HG02852 (cell line): ENCODE measurements around the gene ZNF740.

Experiments
- ATAC-seq: cut with Tn5 transposase; IDR thresholded peaks from one replicate; pipeline ENCODE4 v1.9.1; 2021; ENCODE audit warnings: mild to moderate bottlenecking, moderate library complexity; ENCODE audit not compliant: unreplicated experiment

Gene ZNF740

DNA sequence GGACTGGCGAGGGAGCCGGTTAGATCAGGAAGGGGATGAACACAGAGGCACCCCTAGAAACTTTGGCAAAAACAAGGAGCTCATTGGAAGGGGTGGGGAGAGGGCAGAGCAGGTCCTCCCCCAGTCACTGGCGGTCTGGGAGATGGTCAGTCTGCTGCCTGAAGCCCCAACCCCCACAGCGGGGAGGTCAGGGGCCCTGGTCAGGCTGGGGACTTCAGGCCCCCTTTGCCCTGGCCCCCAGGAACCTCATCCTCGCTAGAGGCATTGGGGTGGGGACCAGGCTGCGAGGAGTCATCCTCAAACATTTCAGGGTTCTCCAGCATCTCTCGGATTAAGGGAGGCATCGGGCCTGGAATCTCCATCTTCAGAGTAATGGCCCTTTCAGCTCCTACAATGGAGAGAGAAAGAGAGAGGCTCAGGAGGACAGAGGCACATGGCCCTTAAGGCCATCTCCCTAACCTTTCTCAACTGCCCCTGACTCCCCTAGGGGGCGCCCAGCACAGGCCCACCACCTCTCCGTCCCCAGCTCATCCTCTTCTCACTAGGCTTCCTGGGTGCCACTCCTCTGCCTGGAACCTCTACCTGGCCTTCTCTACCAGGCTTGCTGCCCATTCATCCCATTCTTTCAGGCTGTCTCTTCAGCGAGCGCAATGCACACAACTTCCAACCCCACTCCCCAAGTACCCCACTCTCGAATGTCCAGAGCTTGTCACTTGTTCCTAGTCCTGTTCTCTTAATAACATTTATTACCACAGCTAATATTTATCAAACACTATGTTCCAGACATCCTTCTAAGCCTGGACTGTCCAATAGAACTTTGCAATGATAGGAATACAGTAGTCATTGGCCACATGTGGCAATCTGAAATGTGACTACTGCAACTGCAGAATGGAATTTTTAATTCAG is 31.2 kb downstream of the ZNF740 start:
- no peak for ATAC-seq

DNA sequence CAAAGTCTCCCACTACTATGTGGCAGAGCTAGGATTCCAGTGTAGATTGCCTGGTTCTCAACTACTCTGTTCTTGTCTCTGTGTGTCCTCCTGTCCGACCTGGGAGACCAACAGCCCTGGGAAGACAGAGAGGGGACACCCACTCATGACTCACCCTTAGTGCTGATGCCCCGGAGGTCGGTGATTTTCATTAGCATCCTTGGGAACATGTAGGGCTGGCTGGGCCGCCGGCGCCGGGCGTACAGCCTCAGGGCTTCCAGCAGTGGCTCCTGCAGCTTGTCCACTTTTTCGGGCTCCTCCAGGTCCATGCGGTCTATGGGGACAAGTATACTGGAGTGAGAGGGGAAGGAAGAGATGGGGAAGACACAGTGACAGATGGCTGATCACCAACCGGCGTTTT is 32.4 kb downstream of the ZNF740 start:
- no peak for ATAC-seq

- no peak for ATAC-seq
Measured at GRCh38 chr12:53213348-53213747, 32.8 kb downstream of the ZNF740 start.

- ATAC-seq, result no peak
Measured at GRCh38 chr12:53214221-53214620, 33.7 kb downstream of the ZNF740 start.

- ATAC-seq, result no peak
Measured at GRCh38 chr12:53214687-53215455, 34.3 kb downstream of the ZNF740 start.

DNA sequence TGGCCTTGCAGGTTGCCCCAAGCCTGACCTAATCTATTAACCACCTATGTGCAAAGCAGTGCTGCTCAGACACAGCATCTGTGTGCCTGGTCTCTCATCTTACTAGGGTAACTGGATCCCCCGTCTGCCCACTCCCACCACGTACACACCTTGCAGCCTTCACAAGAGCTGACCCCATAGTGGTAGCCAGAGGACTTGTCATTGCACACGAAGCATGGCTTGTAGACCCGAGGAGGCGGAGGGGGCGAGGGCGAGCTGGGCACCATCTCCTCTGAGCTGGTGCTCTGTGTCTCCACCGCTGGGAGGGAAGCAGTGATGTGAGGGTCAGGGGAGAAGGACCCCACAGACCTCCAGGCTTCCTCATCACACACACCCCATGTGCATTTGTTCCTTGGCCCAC is 35.0 kb downstream of the ZNF740 start:
- no peak for ATAC-seq

DNA sequence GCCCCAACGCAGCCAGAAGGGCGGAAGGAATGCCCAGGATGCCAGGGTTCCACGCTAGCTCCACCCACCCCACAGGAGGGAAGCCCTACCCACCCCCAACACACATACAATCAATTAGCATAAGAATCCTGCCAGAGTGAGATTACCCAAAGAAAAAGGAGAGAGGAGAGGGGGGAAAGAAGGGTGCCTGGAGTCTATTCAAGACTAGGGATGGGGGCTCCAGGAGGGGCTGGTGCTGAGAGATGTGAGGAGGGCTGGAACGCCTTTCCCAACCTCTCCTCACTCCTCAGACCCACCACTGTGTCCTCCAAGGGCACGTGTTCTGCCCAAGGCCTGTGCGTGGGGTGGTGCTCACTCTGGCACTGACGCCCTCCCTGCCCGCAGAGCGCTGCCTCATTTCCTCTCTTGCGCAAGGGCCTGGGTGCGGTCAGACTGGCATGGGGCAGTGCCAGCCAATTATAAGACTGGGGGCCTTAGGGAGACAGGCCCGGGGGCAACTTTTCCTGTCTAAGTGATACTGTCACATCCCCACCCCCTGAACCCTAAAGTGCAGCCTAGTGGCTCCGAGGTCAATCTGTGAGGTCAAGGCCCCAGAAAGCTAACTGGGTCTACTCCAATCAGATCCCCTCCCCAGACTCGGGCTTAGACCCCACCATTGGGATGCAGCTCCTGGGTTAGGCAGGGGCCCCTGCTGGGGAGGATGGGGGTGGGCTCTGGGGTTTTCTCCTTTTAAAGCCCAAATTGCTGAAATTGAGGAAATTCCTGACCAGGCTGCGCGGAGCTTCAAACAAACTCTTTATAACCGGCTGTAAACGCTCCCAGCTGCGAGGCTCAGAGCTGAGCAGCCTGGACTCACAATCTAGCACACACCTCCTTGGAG is 36.8 kb downstream of the ZNF740 start:
- no peak for ATAC-seq

DNA sequence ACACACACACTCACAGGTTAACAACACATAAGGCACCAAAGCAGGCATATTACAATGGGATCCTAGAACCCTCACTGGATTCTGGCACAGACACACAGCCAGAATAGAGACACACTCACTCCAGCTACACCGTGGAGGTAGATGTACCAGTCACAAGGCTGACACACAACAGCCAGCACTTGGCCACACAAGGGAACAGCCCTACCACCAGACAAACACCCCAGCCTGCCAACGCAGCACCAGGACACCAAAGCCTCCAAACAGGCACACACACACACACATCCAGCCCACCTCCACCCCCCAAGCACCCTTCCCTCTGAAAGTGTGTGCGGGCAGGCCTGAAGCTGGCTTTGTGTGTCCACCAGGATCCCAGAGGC is 37.4 kb downstream of the ZNF740 start:
- no peak for ATAC-seq

DNA sequence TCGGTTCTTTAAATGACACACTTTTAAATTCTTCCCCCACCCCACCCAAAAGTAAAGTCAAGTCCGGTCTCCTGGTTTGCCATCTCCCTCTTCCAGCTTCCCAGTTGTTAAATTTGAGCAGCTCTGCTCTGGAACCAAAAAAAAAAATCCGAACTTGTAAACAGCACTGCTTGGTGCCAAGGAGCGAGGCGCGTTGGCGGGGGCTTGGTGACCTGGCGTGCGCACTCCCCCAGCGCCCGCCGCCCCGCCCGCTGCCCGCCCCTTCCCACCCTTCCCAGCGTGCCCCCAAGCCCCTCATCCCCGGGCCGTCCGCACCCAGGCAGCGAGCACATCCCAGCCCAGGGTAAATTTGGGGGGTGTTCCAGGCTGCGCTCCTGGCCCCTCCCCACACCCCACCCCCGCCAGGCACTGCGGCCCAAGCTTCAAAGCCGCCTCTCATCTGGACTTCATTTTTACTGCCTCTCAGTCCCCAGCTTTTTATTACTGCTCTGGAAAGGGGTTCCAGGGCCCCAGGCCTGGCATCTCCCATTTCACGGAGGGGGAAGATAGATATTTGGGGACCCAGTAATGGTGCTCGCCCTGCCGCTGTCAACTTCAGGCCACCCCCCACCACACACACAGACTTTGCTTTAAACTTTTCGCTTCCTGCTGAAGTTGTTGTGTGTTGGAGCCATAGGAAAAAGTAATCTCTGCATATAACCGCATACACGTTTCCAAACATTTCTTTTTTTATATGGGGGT is 38.2 kb downstream of the ZNF740 start:
- ATAC-seq, result no peak

- peak; percentile 31 for ATAC-seq
Measured at GRCh38 chr12:53219292-53219955, 38.9 kb downstream of the ZNF740 start.

GRCh38 chr12:53219956-53220693 is 39.6 kb downstream of the ZNF740 start:
- ATAC-seq, result peak; percentile 31

- ATAC-seq, result peak; percentile 48
Measured at GRCh38 chr12:53220694-53221202, 40.2 kb downstream of the ZNF740 start.

GRCh38 chr12:53221203-53222080 is 40.9 kb downstream of the ZNF740 start:
- ATAC-seq, result no peak

DNA sequence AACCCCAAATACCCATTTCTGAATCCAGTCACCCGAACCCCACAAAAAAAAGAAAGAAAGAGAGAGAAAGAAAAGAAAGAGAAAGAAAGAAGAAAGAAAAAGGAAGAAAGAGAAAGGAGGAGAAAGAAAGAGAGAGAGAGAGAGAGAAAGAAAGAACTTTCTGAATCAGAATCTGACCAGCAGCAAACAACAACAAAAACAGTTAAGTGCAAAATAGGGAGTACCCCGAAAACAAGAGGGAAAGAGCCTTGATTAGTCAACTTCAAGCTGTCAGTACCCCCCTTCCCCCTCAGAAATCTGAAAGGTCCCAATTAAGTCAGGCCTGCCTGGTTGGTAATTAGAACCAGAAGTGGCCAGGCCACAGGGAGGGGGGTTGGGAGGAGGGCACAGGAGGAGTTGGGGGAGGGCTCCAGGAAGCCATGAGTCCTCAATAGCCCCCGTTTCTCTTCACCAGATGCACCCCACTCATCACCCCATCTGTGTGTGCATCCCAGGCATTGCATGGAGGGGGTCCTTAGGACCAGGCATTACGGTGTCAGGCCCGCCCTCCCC is 41.7 kb downstream of the ZNF740 start:
- ATAC-seq, result no peak

DNA sequence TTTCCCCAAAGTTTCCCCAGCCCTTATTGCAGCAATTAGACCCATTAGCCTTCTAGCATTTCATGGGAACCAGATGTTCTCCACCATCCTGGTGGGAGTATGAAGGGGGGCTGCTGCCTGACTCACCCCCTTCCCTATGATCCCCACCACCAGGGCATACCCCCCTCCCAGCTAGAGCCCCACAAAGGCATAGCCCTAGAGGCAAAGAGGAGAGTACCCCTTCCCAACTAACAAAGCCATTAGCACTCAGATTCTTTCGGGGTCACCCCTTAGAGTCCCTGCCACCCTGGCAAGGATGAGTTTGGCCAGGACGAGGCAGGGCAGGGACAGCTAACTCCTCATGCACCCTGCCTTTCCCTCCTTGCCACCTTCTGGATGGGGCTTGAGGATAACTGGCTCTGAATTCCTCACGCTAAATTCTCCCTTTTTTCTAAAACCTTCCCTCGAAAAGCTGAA is 42.3 kb downstream of the ZNF740 start:
- ATAC-seq, result no peak

- ATAC-seq, result no peak
Measured at GRCh38 chr12:53223389-53224060, 43.0 kb downstream of the ZNF740 start.
